Activated T-helper 1 cell treated with Interleukin-2 at 50 U/mL for 16 hours (primary cell): ENCODE results near the gene ZNF692.

Experiments used
- DNase-seq: peaks from one replicate; pipeline ENCODE4 v3.0.0-alpha.2; 2020; ENCODE audit warnings: low read depth

Gene ZNF692

GRCh38 chr1:248825136-248825535 is 33.7 kb downstream of the ZNF692 start:
- no peak for DNase-seq

- no peak for DNase-seq
These were observed 34.2 kb downstream of the ZNF692 start for GRCh38 chr1:248824701-248825100.

- no peak for DNase-seq
These were observed 34.6 kb downstream of the ZNF692 start for GRCh38 chr1:248824301-248824700.

- DNase-seq = no peak
These were observed 35.3 kb downstream of the ZNF692 start for GRCh38 chr1:248823517-248824001.

DNA sequence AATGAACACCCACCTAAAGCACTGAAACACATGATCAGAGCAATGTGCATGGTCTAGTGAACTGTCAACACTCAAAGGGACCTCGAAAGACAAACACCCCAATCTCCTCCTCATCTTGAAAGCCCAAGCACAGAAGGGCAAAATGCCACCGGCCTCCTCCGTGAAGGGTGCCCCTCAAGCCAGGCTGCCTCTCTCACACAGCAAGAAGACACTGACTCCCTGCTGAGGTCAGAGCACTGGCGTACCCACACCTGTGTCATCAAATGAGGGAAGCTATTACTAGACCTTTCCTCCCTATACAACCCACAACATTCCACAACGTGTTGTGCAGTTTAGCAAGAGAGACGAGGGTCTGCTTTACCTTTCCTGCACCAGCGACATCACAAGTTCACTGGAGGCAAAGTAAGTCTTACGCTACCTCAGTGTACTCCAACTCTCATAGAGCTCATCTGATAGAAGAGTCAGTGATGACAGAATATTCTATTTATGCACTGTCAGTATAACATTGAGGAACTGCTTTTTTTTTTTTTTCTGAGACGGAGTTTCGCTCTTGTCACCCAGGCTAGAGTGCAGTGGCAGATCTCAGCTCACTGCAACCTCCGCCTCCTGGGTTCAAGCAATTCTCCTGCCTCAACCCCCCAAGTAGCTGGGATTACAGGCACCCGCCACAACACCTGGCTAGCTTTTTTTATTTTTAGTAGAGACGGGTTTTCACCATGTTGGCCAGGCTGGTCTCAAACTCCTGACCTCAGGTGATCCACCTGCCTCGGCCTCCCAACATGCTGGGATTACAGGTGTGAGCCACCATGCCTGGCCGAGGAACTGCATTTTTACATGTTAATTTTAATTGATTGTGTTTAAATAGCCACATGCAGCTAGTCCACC is 36.5 kb downstream of the ZNF692 start:
- no peak for DNase-seq

GRCh38 chr1:248821641-248822040 is 37.2 kb downstream of the ZNF692 start:
- no peak for DNase-seq

DNA sequence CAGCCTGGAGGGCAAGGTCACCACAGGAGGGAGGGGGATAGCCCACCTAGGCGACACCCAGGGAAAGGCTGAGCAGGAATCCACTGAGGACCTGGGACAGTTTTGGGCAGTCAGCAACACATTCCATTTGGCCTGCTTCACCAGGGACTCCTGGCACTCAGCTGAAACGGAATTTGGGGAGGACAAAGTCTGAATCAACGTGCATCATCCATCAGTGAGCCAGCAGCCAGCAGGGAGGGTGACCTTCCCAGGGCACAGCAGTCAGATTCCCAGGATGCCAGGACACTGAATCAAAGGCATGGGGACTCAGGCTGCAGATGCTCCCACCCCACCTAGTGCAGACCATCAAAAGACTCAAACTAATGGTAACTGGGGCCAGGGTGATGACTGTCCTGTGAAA is 37.8 kb downstream of the ZNF692 start:
- DNase-seq = no peak

DNA sequence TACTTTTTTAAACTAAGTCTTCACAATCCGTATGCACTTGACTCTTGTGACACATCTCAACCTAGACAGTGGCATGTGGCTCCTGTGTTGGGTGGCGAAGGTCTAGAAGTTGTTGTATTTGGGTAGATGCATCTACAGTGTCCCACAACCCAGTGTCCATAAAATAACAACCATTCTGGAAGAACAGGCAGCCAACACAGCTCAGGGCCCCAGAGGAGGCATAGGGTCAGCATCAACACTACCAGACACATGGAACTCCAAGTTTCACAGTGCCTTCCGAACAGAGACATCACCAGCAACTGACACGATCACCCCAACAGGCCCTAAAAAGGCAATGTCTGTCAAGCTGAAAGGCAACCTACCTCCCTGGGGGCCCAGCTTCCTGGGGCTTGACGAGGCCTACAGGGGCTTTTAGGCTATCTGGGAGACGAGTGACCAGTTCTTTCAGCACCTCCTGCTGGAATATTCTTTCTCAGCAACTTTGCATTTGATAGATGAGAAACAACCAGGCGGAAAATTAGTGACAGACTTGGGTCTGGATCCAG is 38.8 kb downstream of the ZNF692 start:
- DNase-seq = no peak

- no peak for DNase-seq
These were observed 40.1 kb downstream of the ZNF692 start for GRCh38 chr1:248818505-248819374.

- no peak for DNase-seq
These were observed 41.8 kb downstream of the ZNF692 start for GRCh38 chr1:248817065-248817464.

DNA sequence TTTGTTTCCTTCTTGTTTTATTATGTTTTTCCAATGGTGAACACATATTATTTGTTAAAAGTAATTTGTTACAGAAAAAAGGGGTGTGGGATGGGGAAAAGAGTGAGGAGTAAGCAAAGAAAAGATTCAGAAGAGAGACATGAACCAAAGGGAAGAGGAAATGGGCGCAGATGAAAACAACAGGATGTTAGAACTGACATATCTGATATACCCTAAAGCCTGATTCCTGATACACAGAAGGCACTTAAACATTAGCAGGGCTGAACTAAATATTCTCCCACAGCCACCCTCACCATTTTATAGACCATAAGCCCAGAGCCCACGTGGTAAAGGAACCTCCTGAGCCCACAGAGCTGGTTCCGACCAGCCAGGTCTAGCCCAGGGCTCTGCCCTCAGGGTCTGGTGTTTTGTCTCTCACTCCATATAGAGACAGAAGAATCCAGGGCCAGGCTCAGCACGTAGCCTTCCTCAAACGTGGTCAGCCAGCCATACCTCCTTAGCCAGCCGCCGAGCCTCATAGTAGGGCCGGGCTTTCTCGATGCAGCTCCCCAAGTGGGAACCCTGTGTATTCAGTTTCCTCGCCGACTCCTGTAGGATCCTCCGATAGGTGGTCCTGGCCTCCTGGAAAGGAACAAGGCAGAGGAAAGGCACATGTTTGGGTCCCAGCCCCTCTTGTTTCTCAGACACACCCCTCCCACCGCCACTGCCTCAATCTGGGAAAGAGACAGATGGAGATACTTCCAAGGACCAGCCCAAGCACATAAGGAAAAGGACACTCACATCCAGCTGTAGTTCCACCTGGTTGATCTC is 42.6 kb downstream of the ZNF692 start:
- DNase-seq = no peak

DNA sequence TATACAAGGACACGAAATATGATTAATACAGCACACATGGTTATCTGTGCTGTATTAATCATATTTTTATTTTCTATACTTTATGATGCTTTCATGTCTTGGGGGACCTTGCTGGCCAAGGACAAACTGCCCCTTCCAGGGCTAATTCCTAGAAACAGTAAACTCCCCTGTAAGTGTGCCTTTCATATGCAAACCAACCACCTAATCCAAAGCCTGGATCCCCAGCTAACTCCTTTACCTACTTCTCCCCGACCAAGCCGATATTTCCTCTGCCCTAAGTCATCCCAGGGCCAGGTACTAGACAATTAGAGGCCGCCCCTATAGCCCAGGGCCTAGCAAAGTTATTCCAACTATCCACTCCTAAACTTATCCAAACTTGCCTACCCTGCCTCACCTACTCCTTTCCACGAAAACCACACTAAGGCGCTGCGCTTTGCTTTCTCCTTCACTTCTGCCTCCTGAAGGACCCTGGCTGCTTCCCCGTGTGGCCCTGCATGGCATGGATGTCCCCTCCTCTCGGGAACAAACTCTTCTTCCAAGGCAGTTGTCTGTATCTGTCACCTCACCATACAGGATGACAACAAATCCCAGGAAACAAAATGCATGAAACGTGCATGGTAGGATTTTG is 43.4 kb downstream of the ZNF692 start:
- no peak for DNase-seq

DNA sequence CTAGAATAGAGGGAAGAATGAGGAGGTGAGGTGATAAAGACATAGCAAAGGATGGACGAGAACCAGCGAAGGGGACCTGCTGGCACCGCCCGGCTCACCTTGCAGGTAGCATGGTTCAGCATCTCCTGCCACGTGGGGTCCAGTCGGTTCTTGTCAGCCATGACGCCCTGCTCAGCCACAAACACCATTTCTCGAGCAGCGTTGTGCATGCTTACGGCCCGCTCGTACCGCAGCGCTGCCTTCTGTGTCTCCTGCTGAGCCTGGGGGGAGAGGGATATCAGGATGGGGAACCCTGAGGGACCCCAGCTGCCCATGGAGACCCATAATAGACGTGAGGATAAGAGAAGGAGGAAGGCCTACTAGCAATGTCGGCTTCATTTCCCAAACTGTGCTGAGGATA is 44.5 kb downstream of the ZNF692 start:
- no peak for DNase-seq

DNA sequence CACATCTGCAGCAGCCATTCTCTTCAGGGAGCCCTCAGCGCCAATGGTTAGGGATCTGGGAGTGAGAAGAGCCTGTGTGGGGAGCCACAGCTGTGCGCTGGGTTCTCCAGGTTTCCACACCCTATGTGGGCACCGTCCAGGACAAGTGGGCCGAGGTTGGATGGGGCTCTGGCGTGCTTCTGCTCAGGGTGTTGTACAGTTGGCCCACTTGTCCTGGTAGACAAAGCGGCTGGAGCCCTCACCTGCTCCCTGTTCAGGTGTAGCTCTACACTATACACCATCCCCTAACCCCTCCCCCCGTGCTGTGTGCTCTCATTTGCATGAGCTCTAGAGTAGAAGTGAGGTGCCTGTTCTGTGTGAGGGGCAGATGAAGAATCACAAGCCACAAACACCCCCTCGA is 45.3 kb downstream of the ZNF692 start:
- DNase-seq = no peak

DNA sequence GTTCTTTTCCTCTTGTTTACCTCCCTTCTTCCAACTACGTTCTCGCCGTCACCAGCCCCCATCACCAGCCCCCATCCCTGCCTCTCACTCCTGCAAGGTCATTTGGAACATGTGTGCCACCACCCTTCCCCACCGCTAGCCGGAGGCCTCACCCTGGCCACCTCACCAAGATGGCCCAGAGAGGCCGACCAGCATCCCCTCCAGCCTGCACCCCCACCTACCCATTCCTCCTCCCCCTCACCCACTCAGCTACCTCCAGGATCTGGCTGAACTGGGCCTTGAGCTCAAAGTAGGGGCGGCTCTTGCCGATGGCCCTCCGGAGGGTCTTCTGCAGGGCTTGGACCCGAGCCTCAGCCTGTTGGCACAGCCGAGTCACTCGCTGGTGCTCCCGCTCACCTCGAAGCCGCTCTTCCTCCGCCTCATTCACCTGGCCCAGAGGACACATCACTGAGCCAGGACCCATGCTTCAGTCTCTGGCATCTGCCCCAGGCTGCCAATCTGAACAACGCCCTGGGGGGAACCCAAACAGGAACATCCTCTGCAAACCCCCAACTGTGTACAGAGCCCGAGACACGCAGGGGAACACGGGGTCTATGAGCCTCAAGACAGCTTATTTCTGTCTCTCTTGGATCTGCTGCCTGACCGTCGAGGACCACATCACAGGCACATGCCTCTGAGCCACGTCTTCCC is 46.0 kb downstream of the ZNF692 start:
- DNase-seq = no peak

DNA sequence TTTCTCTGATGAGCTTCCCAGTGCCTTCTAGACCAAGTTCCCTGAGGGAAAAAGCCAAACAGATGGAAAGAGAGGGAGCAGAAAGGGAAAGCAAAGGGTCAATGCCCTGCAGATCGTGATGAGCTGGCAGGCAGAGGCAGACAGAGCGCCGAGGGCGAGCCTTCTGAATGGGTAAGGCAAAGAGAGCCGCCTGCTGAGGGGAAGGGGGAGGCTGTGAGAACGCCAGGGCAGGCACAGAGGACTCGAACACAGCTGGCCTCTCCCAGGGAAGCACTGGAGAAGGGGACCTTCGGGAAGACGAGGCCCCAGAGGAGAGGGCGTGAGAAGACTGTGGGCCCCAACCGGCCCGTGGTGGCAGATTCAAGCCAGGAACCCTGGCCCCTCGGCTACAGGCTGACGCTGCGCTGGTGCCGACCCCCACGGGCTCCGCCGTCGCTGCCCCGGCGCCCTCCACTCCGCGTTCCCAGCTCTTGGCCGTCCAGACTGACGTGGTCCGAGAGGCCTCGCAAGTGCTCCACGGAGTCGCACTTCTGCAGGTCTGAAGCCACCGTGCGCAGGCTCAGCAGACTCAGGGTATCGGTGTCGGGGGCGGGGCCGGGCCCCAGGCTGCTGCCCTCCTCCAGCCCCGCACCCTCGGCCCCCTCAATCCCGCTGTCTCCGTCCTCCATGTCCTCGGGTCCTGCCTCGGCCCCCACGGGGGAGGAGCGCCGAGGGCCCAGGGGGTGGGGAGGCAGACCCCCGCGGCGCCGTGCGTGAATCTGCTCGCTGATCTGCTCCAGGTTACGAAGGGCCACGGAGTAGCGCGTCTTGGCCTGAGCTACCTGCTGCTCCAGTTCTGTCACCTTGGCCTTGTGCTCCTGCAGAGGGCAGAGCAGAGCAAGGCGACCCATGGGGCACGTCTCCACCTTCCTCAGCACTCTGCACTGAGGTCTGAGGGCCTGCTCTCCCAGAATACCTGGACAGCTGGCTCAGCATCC is 47.1 kb downstream of the ZNF692 start:
- DNase-seq = no peak

DNA sequence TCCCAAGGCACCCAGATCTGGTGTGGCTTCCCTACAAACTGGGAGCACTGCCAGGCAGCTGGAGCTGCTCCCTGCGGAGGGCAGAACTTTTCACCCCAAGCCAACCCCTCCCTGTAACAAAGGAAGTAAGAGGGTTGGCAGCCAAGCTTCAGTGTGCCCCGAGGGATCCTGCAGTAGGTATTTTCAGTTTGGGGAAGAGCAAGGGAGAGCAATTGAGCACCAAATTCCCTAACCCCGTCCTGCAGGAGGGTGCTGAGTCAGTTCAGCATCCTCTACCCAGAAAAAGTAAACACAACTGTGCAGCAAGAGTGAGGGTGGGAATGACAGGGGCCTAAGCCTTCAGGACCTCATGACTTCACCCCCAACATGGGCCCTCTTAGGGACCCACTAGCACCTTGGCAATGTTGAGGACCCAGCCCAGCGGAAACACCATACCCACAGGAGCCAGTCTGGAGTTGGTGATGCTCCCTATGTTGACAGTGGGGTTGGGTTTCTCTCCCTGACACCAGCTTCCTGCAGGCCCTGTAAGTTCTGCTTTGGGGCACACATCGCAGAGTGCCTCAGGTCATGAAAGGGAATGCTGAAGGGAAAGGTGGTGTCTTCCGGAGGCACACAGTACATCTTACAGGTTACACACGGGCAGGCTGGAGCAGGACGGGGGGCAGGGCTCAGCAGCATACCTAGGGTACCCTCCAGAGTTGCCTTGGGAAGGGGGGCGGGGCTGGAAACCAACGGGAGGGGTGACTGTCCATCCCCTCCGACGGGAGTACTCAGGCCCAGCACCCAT is 48.0 kb downstream of the ZNF692 start:
- no peak for DNase-seq

DNA sequence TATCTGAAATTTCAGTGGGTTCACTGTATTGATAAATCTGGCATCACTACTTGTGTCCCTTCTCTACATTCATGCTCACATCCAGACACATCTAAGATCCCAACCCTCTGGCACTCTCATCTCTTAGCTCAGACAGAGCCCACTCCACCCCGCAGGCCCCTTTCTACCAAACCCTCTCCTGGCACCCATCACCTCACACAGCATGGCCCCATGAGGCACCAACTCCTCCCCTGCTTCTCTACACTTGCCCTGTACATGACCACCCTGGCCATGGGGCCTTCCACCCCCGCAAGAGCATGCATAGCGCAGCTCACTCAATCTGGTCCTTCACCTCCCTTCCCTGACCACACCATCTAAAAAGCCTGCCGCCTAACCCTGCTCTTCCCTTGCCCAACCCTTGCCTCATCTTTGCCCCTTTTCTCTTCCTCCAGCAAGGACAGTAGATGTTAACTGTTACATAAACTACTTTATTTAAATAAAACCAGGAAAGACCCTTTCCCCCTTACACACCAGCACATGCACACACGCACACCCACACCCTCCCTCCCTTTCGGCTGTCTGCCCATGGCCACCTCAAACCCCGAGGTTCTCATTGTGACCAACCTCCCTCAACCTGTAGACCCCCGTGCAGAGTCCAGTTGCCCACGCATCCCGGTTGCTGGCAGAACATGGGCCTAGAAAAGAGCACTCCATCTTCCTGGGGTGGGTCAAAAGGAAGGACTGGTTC is 48.7 kb downstream of the ZNF692 start:
- no peak for DNase-seq
